Activated CD4-positive, alpha-beta T cell treated with anti-CD3 and anti-CD28 coated beads, Interleukin-2, amount 50 U/mL, for 48 hours (primary cell): ENCODE results near the gene OOSP4A.
"Not testable (repeated sequence)": the region's sequence is repeated elsewhere in the genome, so short reads cannot be mapped to it uniquely, and the experiment has no call there.

ENCODE experiments used
- DNase-seq, 2 experiments: peaks; one replicate each; pipeline ENCODE4 v3.0.0-alpha.2; 2020

OOSP4A gene

DNA sequence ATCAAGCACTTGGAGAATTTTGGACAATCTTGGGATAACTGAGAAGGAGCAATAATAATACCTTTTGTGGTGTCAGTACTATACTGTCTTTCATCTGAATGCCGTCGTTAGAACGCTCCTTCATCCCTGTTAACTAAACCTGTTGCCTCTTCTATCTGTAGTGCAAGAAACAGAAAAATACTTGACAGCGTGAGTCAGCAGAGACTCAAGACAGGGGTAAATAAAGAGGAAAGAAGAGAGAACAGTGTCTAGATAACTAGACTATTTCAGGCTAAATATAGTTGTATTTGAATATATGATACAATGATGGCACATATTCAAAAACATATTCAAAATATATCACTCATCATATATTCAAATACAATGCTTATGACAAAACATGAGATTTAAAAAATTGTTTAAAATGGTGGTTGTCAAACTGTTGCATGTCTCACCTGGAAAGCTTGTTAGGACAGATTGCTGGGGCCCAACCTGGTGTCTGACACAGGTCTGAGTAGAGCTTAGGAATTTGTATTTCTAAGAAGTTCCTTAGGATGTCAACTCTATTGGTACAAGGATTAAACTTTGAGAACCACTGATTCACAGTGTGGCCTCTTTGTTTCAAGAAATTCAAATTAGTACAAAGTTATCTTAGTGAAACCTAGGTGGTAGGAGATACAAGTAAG lies 17.4 kb downstream of the OOSP4A start:
- DNase-seq = no peak

GRCh38 chr11:59982037-59982436 lies 18.2 kb downstream of the OOSP4A start:
- not testable (repeated sequence) for DNase-seq

DNA sequence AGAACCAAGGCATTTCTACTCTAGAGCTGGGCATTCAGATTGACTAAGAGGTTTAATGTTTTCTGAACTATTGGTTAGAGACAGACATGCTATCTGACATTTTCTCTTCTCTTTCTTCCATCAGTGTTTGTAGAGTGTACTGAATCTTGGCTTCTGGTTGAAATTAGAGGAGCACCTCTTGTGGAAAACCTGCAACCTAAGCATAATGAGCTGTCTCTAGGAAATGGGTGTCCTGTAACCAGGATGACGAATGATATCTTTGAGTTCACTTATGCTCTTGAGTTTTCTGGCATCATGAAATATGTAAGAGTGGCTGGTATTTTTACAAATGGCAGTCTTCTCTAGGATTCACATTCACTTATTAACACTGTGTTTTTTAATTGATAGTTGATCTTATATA lies 19.4 kb downstream of the OOSP4A start:
- DNase-seq = no peak

GRCh38 chr11:59984368-59984767 lies 20.5 kb downstream of the OOSP4A start:
- no peak for DNase-seq

DNA sequence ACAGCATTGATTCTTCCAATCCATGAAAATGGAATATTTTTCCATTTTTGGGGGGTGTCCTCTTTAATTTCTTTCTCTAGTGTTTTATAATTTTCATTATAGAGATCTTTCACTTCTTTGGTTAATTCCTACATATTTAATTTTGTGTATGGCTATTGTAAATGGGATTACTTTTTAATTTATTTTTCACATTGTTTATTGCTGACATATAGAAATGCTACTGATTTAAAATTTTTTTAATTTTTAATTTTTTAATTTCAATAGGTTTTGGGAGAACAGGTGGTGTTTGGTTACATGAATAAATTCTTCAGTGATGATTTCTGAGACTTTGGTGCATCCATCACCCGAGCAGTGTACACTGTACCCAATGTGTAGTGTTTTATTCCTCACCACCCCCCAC lies 26.6 kb downstream of the OOSP4A start:
- DNase-seq = no peak

DNA sequence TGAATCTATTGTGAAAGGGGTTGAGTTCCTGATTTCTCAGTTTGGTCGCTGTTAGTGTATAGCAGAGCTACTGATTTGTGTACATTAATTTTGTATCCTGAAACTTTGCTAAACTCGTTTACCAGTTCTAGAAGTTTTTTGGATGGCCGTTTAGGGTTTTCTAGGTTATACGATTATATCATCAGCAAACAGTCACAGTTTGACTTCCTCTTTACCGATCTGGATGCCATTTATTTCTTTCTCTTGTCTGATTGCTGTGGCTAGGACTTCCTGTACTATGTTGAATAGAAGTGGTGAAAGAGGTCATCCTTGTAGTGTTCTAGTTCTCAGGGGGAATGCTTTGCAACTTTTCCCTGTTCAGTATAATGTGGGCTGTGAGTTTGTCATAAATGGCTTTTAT lies 28.6 kb downstream of the OOSP4A start:
- no peak for DNase-seq

GRCh38 chr11:59997800-59998199 lies 34.0 kb downstream of the OOSP4A start:
- no peak for DNase-seq

DNA sequence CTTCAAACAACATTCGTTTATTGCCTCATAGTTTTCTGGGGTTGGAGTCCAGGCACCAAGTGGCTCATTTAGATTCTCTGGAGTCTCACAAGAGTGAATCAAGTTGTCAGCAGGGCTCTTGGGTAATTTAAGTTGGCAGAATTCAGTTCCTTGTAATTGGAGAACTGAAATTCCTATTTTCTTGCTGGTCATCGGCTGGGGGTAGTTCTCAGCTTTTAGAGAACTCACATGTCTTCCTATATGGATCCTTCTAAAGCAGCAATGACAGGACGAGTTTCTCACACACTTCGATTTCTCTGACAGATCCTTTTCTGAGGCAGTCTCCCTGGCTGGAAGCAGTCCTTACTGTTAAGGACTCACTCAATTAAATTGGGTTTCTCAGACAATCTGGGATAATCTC lies 35.9 kb downstream of the OOSP4A start:
- no peak for DNase-seq

DNA sequence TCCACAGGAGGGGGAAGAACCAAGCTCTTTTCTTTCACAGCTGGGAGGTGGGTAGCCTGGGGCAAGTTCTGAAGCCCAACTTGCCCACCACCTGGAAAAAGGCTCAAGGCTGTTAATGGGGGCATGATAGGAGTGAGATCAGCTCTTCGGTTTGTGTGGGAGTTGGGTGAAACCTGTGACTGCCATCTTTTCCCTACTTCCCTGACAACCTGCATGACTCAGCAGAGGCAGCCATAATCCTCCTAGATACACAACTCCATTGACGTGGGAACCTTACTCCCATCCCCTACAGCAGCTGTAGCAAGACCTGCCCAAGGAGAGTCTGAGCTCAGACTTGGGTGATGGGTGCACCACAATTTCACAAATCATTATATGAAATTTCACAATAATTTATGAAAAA lies 39.9 kb downstream of the OOSP4A start:
- no peak for DNase-seq

GRCh38 chr11:60005360-60005759 lies 41.5 kb downstream of the OOSP4A start:
- DNase-seq = no peak

- DNase-seq = no peak
These were observed 53.0 kb downstream of the OOSP4A start, which contains the start of gene OOSP4B for GRCh38 chr11:60016881-60017280. Gene OOSP4B (plus strand): TSS chr11:60017181.

- DNase-seq = no peak
These were observed 54.2 kb downstream of the OOSP4A start for GRCh38 chr11:60018058-60018457.
